ENCODE measurements around the gene ZG16.
A peak's percentile ranks its signal among the peaks of the same experiment; 100 is the strongest.

The ZG16 gene

GRCh38 chr16:29809031-29809747, 31.1 kb downstream of the ZG16 start:
- H3K4me1 ChIP-seq (ENCODE audit: control insufficient read depth, insufficient read depth, low read length) = peaks cover 61% of the 10 kb centered on the region
- H3K9me3 ChIP-seq (ENCODE audit: control insufficient read depth, low read length) = no peaks in the 10 kb centered on the region
- no peak overlapping the region for H3K4me3 ChIP-seq (ENCODE audit: low read length)
- H3K36me3 ChIP-seq (ENCODE audit: control insufficient read depth, insufficient read depth, low read length) = peaks cover 5% of the 10 kb centered on the region
- H3K9ac ChIP-seq (ENCODE audit: low read length) = peak overlapping the region; percentile 66
- peaks cover 21% of the 10 kb centered on the region for H3K27me3 ChIP-seq (ENCODE audit: control insufficient read depth, insufficient read depth, low read length)

- Histone ChIP-seq H3K9me3 (ENCODE audit: control insufficient read depth, low read length) (no peaks in the 10 kb centered on the region), H3K9ac (ENCODE audit: low read length) (peak overlapping the region; percentile 45), H3K27me3 (ENCODE audit: control insufficient read depth, insufficient read depth, low read length) (peaks cover 22% of the 10 kb centered on the region), H3K4me3 (ENCODE audit: low read length) (no peak overlapping the region), H3K4me1 (ENCODE audit: control insufficient read depth, insufficient read depth, low read length) (peaks cover 61% of the 10 kb centered on the region), H3K36me3 (ENCODE audit: control insufficient read depth, insufficient read depth, low read length) (peaks cover 5% of the 10 kb centered on the region)
Observed at GRCh38 chr16:29809850-29810698, 32.0 kb downstream of the ZG16 start.

- H3K9ac ChIP-seq (ENCODE audit: low read length) = peak overlapping the region; percentile 45
- H3K36me3 ChIP-seq (ENCODE audit: control insufficient read depth, insufficient read depth, low read length) = peaks cover 5% of the 10 kb centered on the region
- peaks cover 64% of the 10 kb centered on the region for H3K4me1 ChIP-seq (ENCODE audit: control insufficient read depth, insufficient read depth, low read length)
- peak overlapping the region; percentile 33 for H3K4me3 ChIP-seq (ENCODE audit: low read length)
- no peaks in the 10 kb centered on the region for H3K9me3 ChIP-seq (ENCODE audit: control insufficient read depth, low read length)
- H3K27me3 ChIP-seq (ENCODE audit: control insufficient read depth, insufficient read depth, low read length) = peaks cover 22% of the 10 kb centered on the region
Observed at GRCh38 chr16:29810699-29811169, 32.7 kb downstream of the ZG16 start.

GRCh38 chr16:29811170-29811895, 33.3 kb downstream of the ZG16 start:
- Histone ChIP-seq H3K9me3 (ENCODE audit: control insufficient read depth, low read length) (no peaks in the 10 kb centered on the region), H3K4me1 (ENCODE audit: control insufficient read depth, insufficient read depth, low read length) (peaks cover 64% of the 10 kb centered on the region), H3K27me3 (ENCODE audit: control insufficient read depth, insufficient read depth, low read length) (peaks cover 22% of the 10 kb centered on the region), H3K4me3 (ENCODE audit: low read length) (peak overlapping the region; percentile 33), H3K36me3 (ENCODE audit: control insufficient read depth, insufficient read depth, low read length) (peaks cover 5% of the 10 kb centered on the region), H3K9ac (ENCODE audit: low read length) (peak overlapping the region; percentile 45)

DNA sequence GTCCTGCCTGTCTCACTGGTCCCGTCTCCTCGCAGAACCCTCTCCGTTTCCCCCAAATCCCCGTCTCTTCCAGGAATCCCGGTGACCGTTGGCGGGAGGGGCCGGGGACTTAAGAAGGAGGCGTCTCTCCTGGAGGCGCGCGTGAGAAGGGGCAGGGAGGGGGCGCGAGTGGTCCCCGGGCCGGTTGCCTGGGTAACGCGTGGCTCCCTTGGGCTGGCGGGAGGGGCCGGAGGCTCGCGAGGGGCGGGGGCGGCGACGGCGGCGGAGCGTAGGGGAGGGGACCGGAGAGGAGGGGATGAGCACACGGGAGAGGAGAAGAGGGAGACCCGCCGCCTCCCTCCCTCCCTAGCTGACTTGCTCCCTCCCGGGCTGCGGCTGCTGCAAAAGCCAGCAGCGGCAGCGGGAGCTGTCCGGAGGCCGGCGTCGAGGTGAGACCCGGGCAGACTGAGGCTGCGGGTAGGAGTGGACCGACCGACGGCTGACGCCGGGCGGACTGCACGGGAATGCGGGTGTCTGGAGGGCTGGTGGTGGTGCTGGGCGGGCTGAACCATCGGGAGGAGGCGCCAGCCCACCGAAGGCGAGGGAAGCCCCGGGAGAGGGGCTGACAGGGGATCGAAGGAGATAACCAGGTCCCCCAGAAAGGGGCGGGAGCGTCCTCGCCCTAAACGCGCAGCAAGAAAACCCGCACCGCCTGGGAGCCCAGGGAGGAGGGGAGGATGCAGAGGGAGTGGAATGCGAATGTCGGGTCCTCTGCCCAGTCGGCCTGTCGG, 34.0 kb downstream of the ZG16 start, which contains the start of gene PRRT2:
Gene PRRT2, plus strand, starts transcription at position 298 of the 770 bp plus-strand sequence. CDS start 862 bp downstream, outside the sequence.
- Histone ChIP-seq H3K36me3 (ENCODE audit: control insufficient read depth, insufficient read depth, low read length) (peaks cover 5% of the 10 kb centered on the region), H3K9me3 (ENCODE audit: control insufficient read depth, low read length) (no peaks in the 10 kb centered on the region), H3K4me1 (ENCODE audit: control insufficient read depth, insufficient read depth, low read length) (peaks cover 69% of the 10 kb centered on the region), H3K9ac (ENCODE audit: low read length) (peak within 1 kb of the TSS; percentile 45), H3K4me3 (ENCODE audit: low read length) (peak within 1 kb of the TSS; percentile 33), H3K27me3 (ENCODE audit: control insufficient read depth, insufficient read depth, low read length) (peaks cover 22% of the 10 kb centered on the region)

- H3K9ac ChIP-seq (ENCODE audit: low read length) = peak overlapping the region; percentile 6
- H3K4me1 ChIP-seq (ENCODE audit: control insufficient read depth, insufficient read depth, low read length) = peaks cover 63% of the 10 kb centered on the region
- H3K9me3 ChIP-seq (ENCODE audit: control insufficient read depth, low read length) = no peaks in the 10 kb centered on the region
- peaks cover 5% of the 10 kb centered on the region for H3K36me3 ChIP-seq (ENCODE audit: control insufficient read depth, insufficient read depth, low read length)
- H3K27me3 ChIP-seq (ENCODE audit: control insufficient read depth, insufficient read depth, low read length) = peaks cover 22% of the 10 kb centered on the region
- peak overlapping the region; percentile 31 for H3K4me3 ChIP-seq (ENCODE audit: low read length)
Observed at GRCh38 chr16:29812754-29813643, 34.9 kb downstream of the ZG16 start.

GRCh38 chr16:29813644-29814562, 35.8 kb downstream of the ZG16 start:
- Histone ChIP-seq H3K36me3 (ENCODE audit: control insufficient read depth, insufficient read depth, low read length) (peaks cover 2% of the 10 kb centered on the region), H3K9ac (ENCODE audit: low read length) (no peak overlapping the region), H3K4me3 (ENCODE audit: low read length) (no peak overlapping the region), H3K4me1 (ENCODE audit: control insufficient read depth, insufficient read depth, low read length) (peaks cover 63% of the 10 kb centered on the region), H3K9me3 (ENCODE audit: control insufficient read depth, low read length) (no peaks in the 10 kb centered on the region), H3K27me3 (ENCODE audit: control insufficient read depth, insufficient read depth, low read length) (peaks cover 22% of the 10 kb centered on the region)

DNA sequence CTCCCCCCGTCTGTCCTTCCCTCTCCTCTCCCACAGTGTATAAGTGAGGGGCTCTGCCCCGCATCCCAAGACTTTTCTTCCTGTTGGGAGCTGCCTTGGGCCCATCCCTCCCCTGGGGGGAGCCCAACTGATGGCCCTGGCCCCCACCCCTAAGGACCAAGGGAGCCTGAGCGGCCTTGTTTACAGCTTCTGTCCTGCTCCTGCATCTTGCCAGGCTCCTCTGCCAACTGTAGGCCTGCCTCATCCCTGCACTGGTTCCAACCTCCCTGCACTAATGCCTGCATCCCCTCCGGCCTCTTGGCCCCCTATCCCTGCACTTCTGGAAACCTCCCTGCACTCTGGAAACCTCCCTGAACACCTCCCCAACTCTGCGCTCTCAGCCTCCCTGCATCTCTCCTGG, 36.5 kb downstream of the ZG16 start:
- Histone ChIP-seq H3K27me3 (ENCODE audit: control insufficient read depth, insufficient read depth, low read length) (peaks cover 22% of the 10 kb centered on the region), H3K9ac (ENCODE audit: low read length) (no peak overlapping the region), H3K4me3 (ENCODE audit: low read length) (no peak overlapping the region), H3K36me3 (ENCODE audit: control insufficient read depth, insufficient read depth, low read length) (no peaks in the 10 kb centered on the region), H3K9me3 (ENCODE audit: control insufficient read depth, low read length) (no peaks in the 10 kb centered on the region), H3K4me1 (ENCODE audit: control insufficient read depth, insufficient read depth, low read length) (peaks cover 62% of the 10 kb centered on the region)

DNA sequence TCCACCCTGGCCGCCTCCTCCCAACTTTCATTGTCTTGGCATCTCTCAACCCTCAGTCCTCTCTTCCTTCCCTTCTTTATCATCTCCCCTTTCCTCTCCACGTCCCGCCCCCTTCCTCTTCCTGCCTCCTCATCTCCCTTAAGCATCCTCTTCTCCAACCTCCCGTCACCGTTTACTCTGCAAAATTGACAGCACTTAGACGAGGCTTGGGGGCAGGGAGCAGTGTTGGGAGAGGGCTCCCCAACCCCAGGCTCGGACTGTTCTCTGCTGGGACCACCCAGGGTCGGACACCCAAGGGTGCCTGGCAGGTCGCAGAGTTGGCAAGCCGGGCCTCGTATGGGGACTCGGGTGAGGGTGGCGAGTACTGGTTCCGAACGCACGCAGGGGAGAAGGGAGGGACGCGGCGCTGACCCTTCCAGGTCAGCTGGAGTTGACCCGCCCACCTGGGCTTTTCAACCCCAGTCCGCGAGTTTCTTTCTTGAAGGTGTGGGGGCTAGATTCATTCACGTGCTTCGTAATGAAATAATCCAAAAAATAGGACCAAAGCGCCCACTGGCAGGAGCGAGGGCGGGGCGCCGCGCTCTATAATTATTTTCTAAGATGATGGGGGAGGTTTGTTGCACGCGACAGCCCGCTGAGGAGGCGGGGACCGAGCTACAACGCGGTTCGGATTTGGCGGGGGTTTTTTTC, 37.1 kb downstream of the ZG16 start:
- Histone ChIP-seq H3K36me3 (ENCODE audit: control insufficient read depth, insufficient read depth, low read length) (no peaks in the 10 kb centered on the region), H3K4me3 (ENCODE audit: low read length) (peak overlapping the region; percentile 12), H3K27me3 (ENCODE audit: control insufficient read depth, insufficient read depth, low read length) (peaks cover 22% of the 10 kb centered on the region), H3K9ac (ENCODE audit: low read length) (peak overlapping the region; percentile 70), H3K9me3 (ENCODE audit: control insufficient read depth, low read length) (no peaks in the 10 kb centered on the region), H3K4me1 (ENCODE audit: control insufficient read depth, insufficient read depth, low read length) (peaks cover 58% of the 10 kb centered on the region)
